HK-2 (cell line): Measurements from ENCODE around the gene PRSS1.

Source experiments
- DNase-seq: peaks from one replicate; pipeline ENCODE4 v3.0.0-alpha.2; 2018; ENCODE audit not compliant: unreplicated experiment

Gene PRSS1

DNA sequence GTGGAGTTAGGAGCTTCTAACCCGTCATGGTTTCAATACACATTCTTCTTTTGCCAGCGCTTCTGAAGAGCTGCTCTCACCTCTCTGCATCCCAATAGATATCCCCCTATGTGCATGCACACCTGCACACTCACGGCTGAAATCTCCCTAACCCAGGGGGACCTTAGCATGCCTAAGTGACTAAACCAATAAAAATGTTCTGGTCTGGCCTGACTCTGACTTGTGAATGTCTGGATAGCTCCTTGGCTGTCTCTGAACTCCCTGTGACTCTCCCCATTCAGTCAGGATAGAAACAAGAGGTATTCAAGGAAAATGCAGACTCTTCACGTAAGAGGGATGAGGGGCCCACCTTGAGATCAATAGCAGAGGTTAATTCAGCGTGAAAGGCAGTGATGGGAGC, 43.9 kb downstream of the PRSS1 start:
- no peak for DNase-seq

DNA sequence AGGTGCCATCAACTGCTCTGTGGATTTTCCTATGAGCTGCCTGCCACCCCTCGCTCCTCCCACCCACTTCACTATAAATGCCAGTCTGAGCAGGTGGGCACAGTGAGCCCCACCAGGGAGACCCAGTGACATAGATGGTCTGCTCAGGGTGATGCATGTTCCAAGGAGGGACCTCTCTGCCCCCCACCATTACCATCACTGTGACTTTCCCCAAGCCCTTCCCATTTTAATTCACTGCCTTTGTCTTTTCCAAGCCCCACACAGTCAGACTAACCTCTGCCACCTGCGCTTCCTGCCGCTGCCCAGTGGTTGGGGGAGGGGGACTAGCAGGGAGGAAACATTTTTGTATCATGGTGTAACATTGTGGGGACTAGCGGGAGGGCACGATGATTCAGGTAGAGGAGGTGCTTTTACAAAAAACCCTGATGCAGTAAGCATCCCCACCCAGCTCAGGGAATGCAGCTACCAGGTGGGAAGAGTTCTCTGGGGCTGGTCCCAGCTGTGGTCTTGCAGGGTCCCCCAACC, 46.1 kb downstream of the PRSS1 start:
- no peak for DNase-seq

DNA sequence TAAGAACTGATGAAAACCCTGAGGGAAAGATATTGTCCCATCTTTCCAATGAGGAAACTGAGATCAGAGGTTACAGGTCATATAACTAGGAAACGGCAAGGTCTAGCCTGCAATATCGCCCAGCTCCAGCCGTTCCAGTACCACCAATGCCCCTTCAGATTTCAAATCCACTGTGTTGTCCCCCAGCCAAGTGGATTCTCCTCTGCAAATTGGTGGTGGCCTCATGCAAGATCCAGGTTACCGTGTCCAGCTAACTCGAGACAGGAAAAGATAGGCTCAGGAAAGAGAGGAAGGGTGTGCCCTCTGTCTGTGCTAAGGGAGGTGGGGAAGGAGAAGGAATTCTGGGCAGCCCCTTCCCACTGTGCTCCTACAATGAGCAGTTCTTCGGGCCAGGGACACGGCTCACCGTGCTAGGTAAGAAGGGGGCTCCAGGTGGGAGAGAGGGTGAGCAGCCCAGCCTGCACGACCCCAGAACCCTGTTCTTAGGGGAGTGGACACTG, 46.8 kb downstream of the PRSS1 start:
- DNase-seq, result no peak

DNA sequence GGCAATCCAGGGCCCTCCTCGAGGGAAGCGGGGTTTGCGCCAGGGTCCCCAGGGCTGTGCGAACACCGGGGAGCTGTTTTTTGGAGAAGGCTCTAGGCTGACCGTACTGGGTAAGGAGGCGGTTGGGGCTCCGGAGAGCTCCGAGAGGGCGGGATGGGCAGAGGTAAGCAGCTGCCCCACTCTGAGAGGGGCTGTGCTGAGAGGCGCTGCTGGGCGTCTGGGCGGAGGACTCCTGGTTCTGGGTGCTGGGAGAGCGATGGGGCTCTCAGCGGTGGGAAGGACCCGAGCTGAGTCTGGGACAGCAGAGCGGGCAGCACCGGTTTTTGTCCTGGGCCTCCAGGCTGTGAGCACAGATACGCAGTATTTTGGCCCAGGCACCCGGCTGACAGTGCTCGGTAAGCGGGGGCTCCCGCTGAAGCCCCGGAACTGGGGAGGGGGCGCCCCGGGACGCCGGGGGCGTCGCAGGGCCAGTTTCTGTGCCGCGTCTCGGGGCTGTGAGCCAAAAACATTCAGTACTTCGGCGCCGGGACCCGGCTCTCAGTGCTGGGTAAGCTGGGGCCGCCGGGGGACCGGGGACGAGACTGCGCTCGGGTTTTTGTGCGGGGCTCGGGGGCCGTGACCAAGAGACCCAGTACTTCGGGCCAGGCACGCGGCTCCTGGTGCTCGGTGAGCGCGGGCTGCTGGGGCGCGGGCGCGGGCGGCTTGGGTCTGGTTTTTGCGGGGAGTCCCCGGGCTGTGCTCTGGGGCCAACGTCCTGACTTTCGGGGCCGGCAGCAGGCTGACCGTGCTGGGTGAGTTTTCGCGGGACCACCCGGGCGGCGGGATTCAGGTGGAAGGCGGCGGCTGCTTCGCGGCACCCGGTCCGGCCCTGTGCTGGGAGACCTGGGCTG, 47.5 kb downstream of the PRSS1 start:
- no peak for DNase-seq

DNA sequence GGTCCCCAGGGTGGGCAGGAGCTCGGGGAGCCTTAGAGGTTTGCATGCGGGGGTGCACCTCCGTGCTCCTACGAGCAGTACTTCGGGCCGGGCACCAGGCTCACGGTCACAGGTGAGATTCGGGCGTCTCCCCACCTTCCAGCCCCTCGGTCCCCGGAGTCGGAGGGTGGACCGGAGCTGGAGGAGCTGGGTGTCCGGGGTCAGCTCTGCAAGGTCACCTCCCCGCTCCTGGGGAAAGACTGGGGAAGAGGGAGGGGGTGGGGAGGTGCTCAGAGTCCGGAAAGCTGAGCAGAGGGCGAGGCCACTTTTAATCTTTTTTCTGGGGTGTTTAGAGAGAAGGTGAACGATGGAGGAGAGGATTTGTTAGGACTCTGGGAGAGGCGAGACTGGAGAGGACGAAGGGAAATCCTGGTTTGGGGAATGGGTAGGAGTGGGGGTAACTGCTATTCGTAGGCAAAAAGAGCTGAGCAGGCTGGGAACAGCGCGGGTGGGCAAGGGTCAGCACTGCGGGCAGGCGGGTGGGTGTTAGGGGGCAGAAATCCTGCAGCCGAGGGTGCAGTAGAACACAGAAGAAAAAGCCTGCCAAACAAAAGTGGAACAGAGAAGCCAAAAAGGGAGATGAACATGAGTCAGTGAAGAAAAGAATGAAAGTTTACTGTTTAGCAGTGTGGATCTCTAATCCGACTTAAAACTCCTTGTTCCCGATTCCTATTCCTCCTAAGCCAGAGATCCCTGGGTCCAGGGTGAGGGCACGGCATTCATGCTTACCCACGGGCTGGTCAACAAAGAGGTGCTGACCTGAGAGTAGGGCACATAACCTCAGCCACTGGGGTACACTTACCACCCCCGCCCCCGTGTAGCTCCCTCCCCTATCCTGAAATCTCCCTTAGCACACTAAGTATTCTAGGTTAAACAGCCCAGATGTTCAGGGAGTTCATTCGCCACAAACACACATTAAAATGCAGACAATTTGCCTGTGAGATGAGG, 48.4 kb downstream of the PRSS1 start:
- DNase-seq, result no peak

DNA sequence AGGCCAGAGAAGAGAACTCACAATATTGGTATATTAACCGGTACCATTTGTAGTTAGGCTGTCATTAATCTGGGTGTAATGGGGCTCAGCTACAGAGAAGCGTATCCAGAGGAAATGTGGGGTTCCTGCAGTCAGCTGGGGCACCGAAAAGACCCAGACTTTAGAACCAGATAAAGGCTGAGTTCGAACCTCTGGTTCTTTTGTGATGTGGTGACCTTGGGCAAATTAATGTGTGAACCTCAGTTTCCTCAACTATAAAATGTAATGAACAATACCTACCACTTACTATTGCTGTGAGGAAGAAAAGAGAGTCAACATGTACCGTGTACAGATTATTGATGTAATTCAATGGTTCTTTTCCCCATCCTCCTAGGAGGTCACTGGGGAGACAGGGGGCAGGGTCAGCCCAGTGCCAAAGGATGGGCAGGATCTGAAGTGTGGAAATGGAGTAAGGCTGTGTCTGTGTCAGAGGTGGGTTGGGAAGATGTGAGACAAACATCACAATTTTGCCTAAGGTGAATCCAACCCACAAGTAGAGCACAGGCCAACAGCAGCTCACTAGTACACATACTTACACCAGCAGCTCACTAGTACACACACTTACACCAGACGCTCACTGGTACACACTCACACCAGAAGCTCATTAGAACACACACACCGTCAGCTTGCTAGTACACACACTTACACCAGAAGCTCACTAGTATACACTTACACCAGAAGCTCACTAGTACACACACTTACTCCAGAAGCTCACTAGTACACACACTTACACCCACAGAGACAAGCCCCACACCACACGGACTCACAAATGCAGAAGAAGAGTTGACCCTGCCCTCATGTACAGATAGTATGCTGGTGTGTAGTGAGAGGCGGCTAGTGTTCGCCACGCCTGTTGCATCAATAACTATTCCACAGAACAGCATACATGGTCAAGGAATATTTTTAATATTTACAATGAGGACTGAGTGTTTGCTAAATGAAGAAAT, 49.5 kb downstream of the PRSS1 start:
- DNase-seq, result no peak

DNA sequence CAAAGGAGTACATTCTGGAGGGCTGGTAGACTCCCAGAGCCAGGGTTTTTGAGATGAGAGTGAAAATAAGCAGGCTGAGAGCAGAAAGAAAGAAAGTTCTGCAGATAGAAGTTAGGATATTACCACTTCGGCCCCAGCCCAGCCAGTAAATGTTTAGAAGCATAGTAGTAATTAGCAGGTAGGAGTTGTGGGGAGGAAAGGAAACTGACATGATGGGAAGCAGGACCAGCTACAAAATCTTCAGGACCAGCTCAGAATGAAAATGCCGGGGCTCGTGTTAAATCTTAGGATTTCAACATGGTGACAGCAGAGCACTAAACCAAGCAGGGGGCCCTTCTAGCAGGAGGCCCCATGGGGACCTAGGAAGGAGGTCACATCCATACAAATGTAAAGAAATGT, 50.2 kb downstream of the PRSS1 start:
- DNase-seq, result no peak

DNA sequence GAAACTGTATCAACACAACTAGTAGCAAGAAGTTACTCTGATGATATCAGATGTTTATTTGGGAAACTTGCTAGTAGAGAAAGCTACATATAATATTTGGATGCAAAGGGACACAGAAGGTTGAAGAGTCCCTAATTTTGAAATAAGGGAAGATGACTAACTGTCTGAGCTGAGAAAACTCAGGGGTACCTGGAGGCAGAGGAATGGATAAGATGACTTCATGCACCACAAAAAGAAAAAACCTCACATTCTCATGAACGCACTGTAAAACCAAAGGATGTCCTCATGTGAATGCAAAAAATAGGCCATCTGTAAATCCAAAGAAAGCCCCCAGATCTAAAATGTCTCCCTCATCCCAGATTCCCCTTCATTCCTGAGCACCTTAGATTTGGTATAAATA, 50.8 kb downstream of the PRSS1 start:
- no peak for DNase-seq

DNA sequence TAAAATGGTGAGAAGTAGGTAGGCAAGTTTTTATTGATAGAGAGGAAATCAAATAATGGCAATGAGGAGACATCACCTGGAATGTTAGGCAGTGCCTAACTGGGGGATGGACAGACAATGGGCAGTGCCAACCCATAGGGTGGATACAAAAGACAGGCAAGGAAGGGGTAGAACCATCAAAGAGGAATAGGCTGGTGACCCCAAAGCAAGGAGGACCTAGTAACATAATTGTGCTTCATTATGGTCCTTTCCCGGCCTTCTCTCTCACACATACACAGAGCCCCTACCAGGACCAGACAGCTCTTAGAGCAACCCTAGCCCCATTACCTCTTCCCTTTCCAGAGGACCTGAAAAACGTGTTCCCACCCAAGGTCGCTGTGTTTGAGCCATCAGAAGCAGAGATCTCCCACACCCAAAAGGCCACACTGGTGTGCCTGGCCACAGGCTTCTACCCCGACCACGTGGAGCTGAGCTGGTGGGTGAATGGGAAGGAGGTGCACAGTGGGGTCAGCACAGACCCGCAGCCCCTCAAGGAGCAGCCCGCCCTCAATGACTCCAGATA, 51.5 kb downstream of the PRSS1 start:
- no peak for DNase-seq

DNA sequence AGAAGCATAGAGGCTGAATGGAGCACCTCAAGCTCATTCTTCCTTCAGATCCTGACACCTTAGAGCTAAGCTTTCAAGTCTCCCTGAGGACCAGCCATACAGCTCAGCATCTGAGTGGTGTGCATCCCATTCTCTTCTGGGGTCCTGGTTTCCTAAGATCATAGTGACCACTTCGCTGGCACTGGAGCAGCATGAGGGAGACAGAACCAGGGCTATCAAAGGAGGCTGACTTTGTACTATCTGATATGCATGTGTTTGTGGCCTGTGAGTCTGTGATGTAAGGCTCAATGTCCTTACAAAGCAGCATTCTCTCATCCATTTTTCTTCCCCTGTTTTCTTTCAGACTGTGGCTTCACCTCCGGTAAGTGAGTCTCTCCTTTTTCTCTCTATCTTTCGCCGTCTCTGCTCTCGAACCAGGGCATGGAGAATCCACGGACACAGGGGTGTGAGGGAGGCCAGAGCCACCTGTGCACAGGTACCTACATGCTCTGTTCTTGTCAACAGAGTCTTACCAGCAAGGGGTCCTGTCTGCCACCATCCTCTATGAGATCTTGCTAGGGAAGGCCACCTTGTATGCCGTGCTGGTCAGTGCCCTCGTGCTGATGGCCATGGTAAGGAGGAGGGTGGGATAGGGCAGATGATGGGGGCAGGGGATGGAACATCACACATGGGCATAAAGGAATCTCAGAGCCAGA, 52.5 kb downstream of the PRSS1 start:
- DNase-seq, result no peak

DNA sequence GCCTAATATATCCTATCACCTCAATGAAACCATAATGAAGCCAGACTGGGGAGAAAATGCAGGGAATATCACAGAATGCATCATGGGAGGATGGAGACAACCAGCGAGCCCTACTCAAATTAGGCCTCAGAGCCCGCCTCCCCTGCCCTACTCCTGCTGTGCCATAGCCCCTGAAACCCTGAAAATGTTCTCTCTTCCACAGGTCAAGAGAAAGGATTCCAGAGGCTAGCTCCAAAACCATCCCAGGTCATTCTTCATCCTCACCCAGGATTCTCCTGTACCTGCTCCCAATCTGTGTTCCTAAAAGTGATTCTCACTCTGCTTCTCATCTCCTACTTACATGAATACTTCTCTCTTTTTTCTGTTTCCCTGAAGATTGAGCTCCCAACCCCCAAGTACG, 53.0 kb downstream of the PRSS1 start:
- DNase-seq, result no peak
